Effector memory CD4-positive, alpha-beta T cell (primary cell): ENCODE data around the gene SLC48A1.
A peak's percentile ranks its signal among the peaks of the same experiment; 100 is the strongest.

Experiments used
- DNase-seq, 3 donors: peaks; one replicate each; pipeline ENCODE4 v3.0.0-alpha.2; 2020
- H3K27ac ChIP-seq: 2 replicates; pipeline ENCODE4 v1.7.0; 2013; ENCODE audit warnings: mild to moderate bottlenecking, low read length, moderate library complexity; ENCODE audit not compliant: insufficient read depth, poor library complexity, severe bottlenecking
- H3K27me3 ChIP-seq: replicated peaks from 2 replicates; pipeline ENCODE4 v1.7.0; 2013; ENCODE audit warnings: mild to moderate bottlenecking, low read length; ENCODE audit not compliant: insufficient read depth, control insufficient read depth, poor library complexity, severe bottlenecking
- H3K36me3 ChIP-seq: 2 replicates; pipeline ENCODE4 v1.7.0; 2013; ENCODE audit warnings: mild to moderate bottlenecking, low read length, moderate library complexity; ENCODE audit not compliant: control insufficient read depth, insufficient read depth
- H3K4me1 ChIP-seq: 2 replicates; pipeline ENCODE4 v1.7.0; 2013; ENCODE audit warnings: low read length, mild to moderate bottlenecking; ENCODE audit not compliant: control insufficient read depth, insufficient read depth, poor library complexity, severe bottlenecking
- H3K4me3 ChIP-seq: 2 replicates; pipeline ENCODE4 v1.7.0; 2013; ENCODE audit warnings: low read length, low read depth, mild to moderate bottlenecking; ENCODE audit not compliant: insufficient read depth, poor library complexity, severe bottlenecking
- H3K9me3 ChIP-seq: 2 replicates; pipeline ENCODE4 v1.7.0; 2013; ENCODE audit warnings: mild to moderate bottlenecking, low read length, moderate library complexity; ENCODE audit not compliant: control insufficient read depth

SLC48A1 gene

DNA sequence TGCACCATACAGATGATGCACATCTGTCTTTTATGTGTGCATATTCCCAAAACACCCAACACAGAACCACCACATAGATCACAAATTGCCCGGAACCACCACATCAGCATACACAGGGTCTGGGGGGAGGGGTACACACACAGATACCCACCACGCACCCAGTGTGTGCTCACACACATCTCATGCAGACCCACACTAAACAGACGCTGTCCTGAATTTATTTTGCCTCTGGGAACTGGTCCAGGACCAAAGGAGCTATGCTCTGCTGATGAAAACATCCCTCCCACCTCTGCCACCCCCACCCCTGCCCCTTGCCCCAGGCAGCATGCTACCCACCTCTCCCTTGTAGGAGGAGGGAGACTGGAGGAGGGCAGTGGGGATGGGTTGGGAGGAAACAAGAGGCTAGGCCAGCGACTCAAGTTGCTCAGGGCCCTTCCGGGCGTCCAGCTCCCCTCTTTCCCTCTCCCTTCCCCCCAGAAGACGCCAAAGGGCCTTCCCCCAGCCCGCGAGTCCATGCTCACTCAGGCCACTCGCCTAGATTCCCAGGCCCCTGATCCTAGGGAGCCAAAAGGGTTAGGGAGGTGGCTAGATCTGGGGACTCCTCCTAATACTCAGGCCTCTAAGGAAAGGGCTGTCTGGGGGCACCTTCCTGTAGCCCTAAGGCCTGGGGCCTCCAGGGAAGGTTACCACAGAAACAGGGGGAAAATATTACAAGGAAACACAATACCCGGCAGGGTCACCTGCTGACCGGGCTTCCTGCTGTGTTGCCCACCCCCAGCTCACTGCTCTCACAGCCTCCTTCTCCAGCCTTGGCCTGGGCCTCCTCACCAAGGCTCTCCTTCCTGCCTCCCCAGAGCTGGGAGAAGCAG, 43.6 kb downstream of the SLC48A1 start:
- Histone ChIP-seq H3K27me3 (no peaks in the 10 kb centered on the region), H3K4me1 (peaks cover 78% of the 10 kb centered on the region), H3K36me3 (no peaks in the 10 kb centered on the region), H3K9me3 (no peaks in the 10 kb centered on the region), H3K4me3 (peak overlapping the region; percentile 69), H3K27ac (peak overlapping the region; percentile 86)
- no peak for DNase-seq

DNA sequence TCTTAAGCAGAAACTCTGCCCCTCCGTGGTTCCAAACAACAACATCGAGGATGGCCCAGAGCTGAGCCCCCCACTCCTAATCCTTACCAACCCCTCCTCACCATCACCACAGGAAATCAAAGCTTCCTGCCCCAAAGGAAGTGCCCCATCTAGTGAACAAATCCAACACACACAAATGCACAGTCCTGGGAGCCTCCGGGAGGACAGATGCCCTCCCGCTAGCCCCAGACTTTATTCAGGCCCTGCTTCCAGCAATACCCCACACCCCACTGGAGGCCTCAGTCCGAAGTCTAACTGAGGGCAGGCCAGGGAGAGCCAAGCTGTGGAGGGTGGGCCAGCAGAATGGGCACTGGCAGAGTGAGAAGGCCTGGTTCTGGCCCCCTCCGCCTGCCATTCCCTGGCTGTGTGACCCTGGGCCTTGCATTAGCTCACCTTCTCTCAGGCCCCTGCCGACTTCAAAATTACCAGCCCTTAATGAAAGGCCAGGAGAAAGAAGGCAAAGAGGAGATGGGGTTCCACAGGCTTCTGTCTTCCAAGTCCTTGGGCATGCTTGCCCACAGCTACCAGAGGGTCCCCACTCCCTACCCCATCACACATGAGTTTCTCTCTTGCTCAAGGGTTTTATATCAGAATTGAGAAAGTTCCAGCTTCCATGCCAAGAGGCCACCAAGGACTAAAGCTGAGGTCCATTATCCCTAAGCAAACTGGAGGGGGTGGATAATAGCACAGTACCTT, 44.4 kb downstream of the SLC48A1 start:
- no peaks in the 10 kb centered on the region for H3K27me3 ChIP-seq
- no peak for DNase-seq
- peak overlapping the region; percentile 86 for H3K27ac ChIP-seq
- peaks cover 70% of the 10 kb centered on the region for H3K4me1 ChIP-seq
- peak overlapping the region; percentile 69 for H3K4me3 ChIP-seq
- H3K36me3 ChIP-seq = no peaks in the 10 kb centered on the region
- no peaks in the 10 kb centered on the region for H3K9me3 ChIP-seq

DNA sequence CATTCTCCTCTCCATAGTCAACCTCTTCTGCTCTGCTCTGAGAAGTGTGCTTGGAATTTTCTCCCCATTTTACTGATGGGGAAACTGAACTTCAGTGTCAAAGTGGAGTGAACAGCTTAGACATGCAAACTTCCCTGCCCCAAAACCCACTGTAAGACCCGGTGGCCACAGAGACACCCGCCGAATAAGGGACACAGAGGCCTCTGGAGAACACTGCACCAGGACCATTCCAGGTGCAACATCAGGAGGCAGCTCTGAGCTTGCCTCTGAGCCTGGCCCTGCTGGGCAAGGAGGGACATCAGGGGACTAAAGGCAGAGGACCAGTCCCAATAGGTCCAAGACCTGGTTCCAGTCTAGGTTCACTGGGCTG, 45.0 kb downstream of the SLC48A1 start:
- Histone ChIP-seq H3K27ac (peak overlapping the region; percentile 86), H3K4me3 (peak overlapping the region; percentile 69), H3K36me3 (no peaks in the 10 kb centered on the region), H3K4me1 (peaks cover 68% of the 10 kb centered on the region), H3K9me3 (no peaks in the 10 kb centered on the region), H3K27me3 (no peaks in the 10 kb centered on the region)
- DNase-seq = no peak

DNA sequence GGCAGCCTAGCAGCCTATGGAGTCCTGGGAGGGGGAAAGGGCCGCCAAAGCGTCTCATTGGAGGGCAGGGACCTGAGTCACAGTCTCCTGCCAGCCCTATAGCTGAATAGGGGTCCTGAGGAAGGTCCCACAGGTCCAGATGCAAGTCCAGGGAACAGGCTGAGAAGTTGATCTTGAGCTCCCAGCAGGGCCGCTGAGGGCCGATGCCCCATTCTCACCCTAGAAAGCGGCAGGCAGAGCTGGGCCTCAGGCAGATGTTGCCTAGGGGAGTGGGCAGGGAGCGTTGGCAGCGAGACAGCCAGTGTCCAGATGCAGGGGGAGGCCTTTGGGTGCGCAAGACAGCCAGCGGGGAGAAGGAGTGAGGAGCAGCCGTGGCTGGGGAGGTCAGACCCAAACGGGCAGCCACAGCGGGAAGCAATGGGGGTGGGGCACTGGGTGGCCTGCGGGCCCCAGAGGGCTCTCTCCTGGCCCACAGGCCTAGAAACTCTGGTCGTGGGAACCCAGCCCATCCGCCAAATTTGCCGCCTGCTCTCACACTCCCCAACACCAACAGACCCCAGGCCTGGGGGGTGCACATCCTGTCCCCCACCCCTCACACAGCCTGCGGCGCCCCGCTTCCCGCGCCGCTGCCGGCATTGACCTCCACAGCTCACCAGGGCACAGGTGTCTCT, 45.6 kb downstream of the SLC48A1 start:
- peaks cover 69% of the 10 kb centered on the region for H3K4me1 ChIP-seq
- no peaks in the 10 kb centered on the region for H3K36me3 ChIP-seq
- H3K27ac ChIP-seq = peak overlapping the region; percentile 86
- peak overlapping the region; percentile 69 for H3K4me3 ChIP-seq
- H3K9me3 ChIP-seq = no peaks in the 10 kb centered on the region
- no peak for DNase-seq
- no peaks in the 10 kb centered on the region for H3K27me3 ChIP-seq

DNA sequence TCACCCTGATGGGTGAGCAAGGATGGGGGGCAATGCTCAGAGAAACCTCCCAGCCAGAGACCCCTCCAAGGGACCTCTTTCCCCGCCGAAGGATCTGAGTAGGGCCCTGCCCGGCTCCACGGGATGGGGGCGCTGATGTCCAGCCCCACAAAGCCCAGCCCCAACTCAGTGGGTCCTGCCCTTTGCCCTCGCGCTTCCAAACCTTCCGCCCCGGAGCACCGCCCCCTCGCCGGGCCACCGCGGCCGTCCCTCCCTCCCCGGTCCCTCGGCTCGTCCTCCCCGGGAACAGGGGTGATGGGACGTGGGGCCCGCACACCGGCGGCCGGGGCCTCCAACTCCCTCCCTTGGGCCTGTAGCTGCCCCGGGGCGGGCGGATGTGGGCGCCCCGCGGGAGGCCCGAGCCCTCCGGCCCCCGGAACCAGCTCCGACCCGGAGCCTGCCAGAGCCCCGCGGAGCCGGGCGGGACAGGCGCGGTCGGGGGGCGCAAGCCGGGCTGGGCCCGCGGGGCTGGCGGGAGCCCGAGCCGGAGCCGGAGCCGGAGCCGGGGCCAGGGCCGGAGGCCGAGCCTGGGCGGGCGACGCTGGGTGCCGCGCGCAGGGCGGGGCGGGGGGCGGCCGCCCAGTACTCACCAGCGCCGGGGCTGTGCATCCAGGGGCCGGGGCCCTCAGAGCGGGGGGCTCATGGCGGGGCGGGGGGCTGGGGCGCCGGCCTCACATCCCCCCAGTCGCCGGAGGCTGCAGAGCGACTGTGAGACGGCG, 46.3 kb downstream of the SLC48A1 start:
- Histone ChIP-seq H3K27me3 (no peaks in the 10 kb centered on the region), H3K4me1 (peaks cover 68% of the 10 kb centered on the region), H3K4me3 (peak overlapping the region; percentile 69), H3K27ac (peak overlapping the region; percentile 86), H3K9me3 (no peaks in the 10 kb centered on the region), H3K36me3 (no peaks in the 10 kb centered on the region)
- DNase-seq = no peak

DNA sequence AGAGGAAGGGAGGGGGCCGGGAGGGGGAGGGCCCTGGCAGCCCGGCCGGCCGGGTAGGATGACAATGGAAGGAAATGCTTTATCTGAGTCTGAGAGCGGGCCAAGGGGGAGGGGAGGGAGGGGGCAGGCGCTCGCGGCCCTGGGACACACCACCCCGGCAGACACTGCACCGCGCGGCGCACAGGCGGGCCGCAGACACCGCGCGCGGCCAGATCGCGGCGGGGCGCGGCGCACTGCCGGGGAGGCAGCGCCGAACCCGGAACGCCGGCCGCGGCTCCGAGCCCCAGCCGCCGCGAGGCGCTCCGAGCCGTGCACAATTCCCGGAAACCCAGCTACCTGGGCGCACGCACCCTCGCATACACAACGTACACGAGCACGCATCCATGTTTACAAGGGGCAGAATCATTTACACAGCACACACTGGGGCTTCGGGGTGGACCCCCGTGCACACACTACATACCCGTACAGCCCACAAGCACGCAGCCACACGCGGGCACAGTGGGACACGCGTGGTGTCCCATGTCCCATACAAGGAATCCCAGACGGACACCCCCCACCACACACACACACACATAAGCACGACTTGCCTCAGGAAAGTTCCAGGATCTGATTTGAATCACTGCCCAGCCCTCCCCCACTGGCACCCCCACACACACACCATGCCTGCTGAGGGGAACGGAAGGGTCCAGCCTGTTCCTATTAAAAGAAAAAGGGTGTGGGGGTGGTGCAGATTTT, 47.0 kb downstream of the SLC48A1 start, which contains the start of gene HDAC7:
Gene HDAC7 (minus strand): TSS at position 8 of the 735 bp plus-strand sequence. CDS start 118 bp downstream, outside the sequence.
- Histone ChIP-seq H3K36me3 (no peaks in the 10 kb centered on the region), H3K4me1 (peaks cover 68% of the 10 kb centered on the region), H3K27ac (peak within 1 kb of the TSS; percentile 86), H3K4me3 (peak within 1 kb of the TSS; percentile 69), H3K9me3 (no peaks in the 10 kb centered on the region), H3K27me3 (no peaks in the 10 kb centered on the region)
- DNase-seq = peak; percentile 61 to 65 (median 63)

DNA sequence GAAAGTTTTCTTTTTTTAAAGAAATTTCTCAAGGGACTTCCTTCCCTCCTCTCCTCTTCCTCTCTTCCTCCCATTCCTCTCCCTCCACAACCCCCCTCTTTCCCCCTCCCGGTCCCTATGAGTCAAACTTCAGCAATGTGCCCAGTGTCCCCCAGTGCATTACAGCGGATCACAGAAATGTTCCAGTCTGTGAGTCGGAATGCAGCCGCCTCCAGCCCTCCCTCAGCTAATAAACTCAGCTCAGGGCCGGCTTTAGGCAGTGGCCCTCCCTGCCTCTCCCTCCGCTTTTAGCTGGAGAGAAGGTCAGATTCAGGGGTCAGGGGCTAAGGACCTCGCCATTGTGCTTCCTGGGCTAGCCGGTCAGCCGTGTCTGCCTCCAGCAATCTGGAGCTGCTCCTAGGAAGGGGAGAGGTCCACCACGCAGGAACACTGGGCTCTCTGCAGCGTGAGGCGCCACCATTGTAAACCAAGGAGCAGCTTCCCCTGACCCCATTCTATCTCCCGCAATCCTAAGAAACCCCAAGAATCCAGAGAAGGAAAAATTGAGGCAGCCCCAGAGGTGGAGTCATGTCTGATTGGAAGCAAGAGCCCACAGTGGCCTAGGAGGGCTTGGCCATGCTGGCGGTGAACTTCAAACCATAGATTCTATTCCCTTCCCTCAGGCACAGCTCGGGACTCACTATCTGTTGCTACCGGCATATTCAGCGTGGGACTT, 47.8 kb downstream of the SLC48A1 start:
- peaks cover 68% of the 10 kb centered on the region for H3K4me1 ChIP-seq

DNA sequence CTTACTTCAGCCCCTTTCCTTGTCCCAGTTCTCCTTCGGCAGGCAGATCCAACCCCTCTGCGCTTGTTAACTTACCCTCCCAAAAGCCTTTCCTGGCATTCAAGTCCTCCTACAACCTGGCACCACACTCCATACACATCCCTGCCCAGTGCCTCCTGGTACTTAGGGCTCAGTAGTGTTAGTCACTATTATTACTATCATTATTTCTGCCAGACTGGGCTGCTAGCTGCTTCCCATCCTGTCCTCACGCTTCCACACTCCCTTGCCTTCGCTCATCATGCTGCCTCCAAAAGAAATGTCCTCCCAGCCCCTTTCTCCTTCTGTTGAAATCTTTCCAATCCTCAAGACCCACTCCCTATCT, 48.3 kb downstream of the SLC48A1 start:
- H3K27ac ChIP-seq = peak overlapping the region; percentile 86
- no peaks in the 10 kb centered on the region for H3K27me3 ChIP-seq
- peaks cover 70% of the 10 kb centered on the region for H3K4me1 ChIP-seq
- no peak overlapping the region for H3K4me3 ChIP-seq
- no peaks in the 10 kb centered on the region for H3K36me3 ChIP-seq
- no peak for DNase-seq
- H3K9me3 ChIP-seq = no peaks in the 10 kb centered on the region

More for the DNA sequence above, 47.8 kb downstream of the SLC48A1 start:
- Histone ChIP-seq H3K36me3 (no peaks in the 10 kb centered on the region), H3K27ac (peak overlapping the region; percentile 86), H3K4me3 (peak overlapping the region; percentile 58), H3K27me3 (no peaks in the 10 kb centered on the region), H3K9me3 (no peaks in the 10 kb centered on the region)
- no peak for DNase-seq
